Body of pancreas (tissue), 4 donors: ENCODE results near the gene COTL1.

Source experiments
- CTCF ChIP-seq, 7 experiments: fragments of 450-650 bp in 4 of 7; fragments of 200-600 bp in 3 of 7; sonication (generic) in 3 of 7; IDR thresholded peaks; one replicate each; pipeline ENCODE4 v1.5.1; 2016 to 2019; ENCODE audit warnings: antibody characterized with exemption in 7 of 7
- POLR2A ChIP-seq, 3 donors: fragments of 450-650 bp; IDR thresholded peaks; one replicate each; pipeline ENCODE4 v1.6.1; 2016; ENCODE audit warnings: antibody characterized with exemption in 3 of 3, mild to moderate bottlenecking in 2 of 3

DNA sequence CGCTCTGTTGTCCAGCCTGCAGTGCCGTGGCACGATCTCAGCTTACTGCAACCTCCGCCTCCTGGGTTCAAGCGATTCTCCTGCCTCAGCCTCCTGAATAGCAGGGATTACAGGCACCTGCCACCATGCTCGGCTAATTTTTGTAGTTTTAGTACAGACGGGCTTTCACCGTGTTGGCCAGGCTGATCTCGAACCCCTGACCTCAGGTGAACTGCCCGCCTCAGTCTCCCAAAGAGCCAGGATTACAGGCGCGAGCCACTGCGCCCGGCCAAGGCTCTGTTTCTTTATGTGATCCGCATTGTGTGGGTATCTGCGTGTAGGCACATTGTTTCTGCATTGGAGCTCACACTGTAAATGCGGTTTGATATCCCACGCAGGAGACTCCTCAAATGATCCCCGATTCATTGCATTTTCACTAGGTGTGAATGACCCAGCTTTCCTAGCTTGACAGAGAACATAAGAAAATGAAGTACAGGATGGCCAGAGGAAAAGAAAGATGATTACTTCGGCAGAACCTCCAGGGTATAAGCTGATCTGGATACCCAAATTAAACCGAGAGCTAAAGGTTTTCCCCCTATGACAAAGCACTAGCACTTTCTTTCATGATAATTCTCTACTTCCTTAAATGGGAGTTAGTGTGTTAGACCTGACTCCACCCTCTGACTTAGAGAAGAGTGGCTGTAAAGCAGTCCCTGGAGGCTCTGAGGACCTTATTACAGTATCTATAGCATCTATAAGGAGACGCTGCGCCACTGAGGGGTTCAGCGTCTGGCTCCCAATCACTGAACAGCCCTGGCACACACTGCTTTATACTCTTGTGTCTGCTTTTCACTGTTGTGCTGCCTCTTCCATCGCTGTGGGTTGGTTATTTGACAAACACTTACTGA lies 17.3 kb downstream of the COTL1 start:
- TF ChIP-seq CTCF (IDR thresholded peaks at IDR 0.05) (no peak), POLR2A (IDR thresholded peaks at IDR 0.05) (no peak)
